Stimulated activated CD4-positive, alpha-beta T cell treated with anti-CD3 and anti-CD28 coated beads, Interleukin-1b, Interleukin-23, amount 100 ng/mL, for 48 hours (primary cell): ENCODE measurements around the gene VSTM4.

ENCODE experiments used
- DNase-seq: peaks from one replicate; pipeline ENCODE4 v3.0.0-alpha.2; 2020

VSTM4 gene

GRCh38 chr10:49141541-49142332, 26.4 kb upstream of the VSTM4 start:
- no peak for DNase-seq

- DNase-seq = no peak
Measured at GRCh38 chr10:49140304-49141177, 25.2 kb upstream of the VSTM4 start.

- DNase-seq = no peak
Measured at GRCh38 chr10:49139846-49140195, 24.5 kb upstream of the VSTM4 start.

- DNase-seq = no peak
Measured at GRCh38 chr10:49139028-49139845, 23.9 kb upstream of the VSTM4 start.

GRCh38 chr10:49138361-49138891, 23.1 kb upstream of the VSTM4 start:
- DNase-seq = no peak

GRCh38 chr10:49136525-49136924, 21.2 kb upstream of the VSTM4 start:
- DNase-seq = no peak

GRCh38 chr10:49135575-49136313, 20.4 kb upstream of the VSTM4 start:
- DNase-seq = no peak

- DNase-seq = no peak
Measured at GRCh38 chr10:49134327-49134726, 19.0 kb upstream of the VSTM4 start.

GRCh38 chr10:49133706-49134248, 18.5 kb upstream of the VSTM4 start, which contains the start of gene FAM170B:
Gene FAM170B, minus strand, starts transcription at chr10:49134021. Its CDS starts 103 bp downstream, at chr10:49133918.
- no peak for DNase-seq

- DNase-seq = no peak
Measured at GRCh38 chr10:49132362-49132737, 17.0 kb upstream of the VSTM4 start.

- no peak for DNase-seq
Measured at GRCh38 chr10:49131507-49132361, 16.4 kb upstream of the VSTM4 start.

- DNase-seq = no peak
Measured at GRCh38 chr10:49129376-49129775, 14.1 kb upstream of the VSTM4 start.

- DNase-seq = no peak
Measured at GRCh38 chr10:49128854-49129253, 13.5 kb upstream of the VSTM4 start.

GRCh38 chr10:49123981-49124950, 8.9 kb upstream of the VSTM4 start:
- DNase-seq = no peak

GRCh38 chr10:49120911-49121310, 5.6 kb upstream of the VSTM4 start:
- no peak for DNase-seq

GRCh38 chr10:49119746-49120145, 4.4 kb upstream of the VSTM4 start:
- DNase-seq = no peak

- no peak for DNase-seq
Measured at GRCh38 chr10:49118430-49119074, 3.2 kb upstream of the VSTM4 start.

- no peak for DNase-seq
Measured at GRCh38 chr10:49117376-49118070, 2.2 kb upstream of the VSTM4 start.
